Measurements from ENCODE around the gene OSBPL2.

DNA sequence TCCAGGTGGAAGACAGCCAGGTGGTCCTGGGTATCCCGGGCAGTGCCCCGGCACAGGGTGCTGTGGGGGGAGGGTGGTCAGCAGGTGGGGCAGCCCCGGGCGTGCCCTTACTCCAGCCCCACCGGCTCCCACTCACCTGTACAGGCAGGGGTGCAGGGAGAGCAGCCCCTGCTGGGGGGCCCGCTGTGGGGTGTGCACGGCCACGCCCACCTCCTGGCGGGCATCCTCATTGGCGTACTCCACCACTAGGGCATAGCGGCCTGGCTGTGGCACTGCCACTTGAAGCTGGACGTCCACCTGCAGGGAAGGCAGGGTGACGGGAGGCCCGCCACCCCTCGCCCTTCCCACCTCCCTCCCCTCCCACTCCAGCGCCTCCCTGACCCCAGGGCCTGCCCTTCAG lies 94.1 kb downstream of the OSBPL2 start:
- TF ChIP-seq CTCF (IDR thresholded peaks at IDR 0.05) (no peak), EZH2 (IDR thresholded peaks at IDR 0.05) (no peak), EZH2phosphoT487 (IDR thresholded peaks at IDR 0.05) (no peak)

All from neural progenitor cell (in vitro differentiated cells).